ENCODE results near the gene IGF2BP2.

The IGF2BP2 gene

DNA sequence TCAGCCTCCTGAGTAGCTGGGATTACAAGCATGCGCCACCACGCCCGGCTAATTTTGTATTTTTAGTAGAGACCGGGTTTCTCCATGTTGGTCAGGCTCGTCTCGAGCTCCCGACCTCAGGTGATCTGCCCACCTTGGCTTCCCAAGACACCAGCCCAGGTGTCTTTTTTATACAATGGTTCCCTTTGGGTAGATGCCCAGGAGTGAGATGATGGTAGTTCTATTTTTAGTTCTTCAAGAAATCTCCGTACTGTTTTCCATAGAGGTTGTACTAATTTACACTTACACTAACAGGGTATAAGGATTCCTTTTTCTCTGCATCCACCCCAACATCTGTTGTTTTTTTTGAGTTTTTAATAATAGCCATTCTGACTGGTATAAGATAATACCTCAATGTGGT, 94.3 kb downstream of the IGF2BP2 start:
- no peak for DNase-seq

DNA sequence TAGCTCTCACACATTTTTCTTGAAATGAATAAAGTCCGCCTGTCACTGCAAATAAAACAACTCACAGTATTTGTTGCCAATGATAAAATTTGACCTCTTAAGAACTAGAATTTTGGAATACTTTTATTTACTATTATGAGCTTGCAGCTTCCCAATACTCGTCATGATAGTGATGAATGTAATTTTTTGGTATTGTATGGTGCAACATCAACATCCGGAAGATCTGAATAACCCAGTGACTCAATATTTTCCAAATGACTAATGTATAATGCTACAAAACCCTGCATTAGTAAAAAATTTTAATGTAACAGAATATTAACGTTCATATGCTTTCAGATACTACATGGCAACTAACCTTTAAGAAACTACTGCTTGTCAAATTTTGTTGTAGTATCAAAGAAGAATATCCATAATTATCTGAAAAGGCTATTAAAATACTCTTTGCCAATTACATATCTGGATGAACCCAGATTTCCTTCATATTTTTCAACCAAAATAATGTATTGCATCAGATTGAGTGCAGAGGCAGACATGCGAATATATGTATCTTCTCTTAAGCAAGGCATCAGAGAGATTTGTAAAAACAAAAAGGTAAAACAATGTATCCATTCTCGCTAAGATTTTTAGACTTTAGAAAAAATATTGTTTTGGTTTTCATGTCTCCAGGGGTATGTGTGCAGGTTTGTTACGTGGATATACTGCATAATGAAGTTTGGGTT, 95.3 kb downstream of the IGF2BP2 start:
- no peak for DNase-seq

- no peak for DNase-seq
Measured at GRCh38 chr3:185728630-185729336, 96.1 kb downstream of the IGF2BP2 start.

- DNase-seq, result no peak
Measured at GRCh38 chr3:185727873-185728272, 97.0 kb downstream of the IGF2BP2 start.

- DNase-seq, result no peak
Measured at GRCh38 chr3:185726254-185726967, 98.4 kb downstream of the IGF2BP2 start.

- no peak for DNase-seq
Measured at GRCh38 chr3:185724761-185725160, 100.1 kb downstream of the IGF2BP2 start.

DNA sequence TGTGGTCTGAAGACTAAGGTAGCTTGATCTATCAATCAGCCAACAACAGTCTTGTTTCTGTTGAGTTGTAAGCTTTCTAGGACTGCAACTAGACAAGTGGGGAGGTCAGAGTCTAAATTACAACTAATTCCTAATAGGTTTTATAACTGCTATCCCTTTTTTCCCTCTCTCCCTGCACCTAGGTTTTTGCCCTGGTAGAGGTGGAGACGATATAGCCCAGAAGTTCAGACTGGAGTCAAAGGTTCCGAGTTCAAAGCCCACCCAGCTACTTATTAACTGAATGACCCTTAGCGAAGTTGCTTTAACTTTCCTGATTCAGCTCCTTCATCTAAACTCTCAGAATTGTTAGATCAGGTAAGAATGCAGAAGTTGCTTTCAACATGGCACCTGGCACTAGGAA, 100.6 kb downstream of the IGF2BP2 start:
- DNase-seq, result no peak

- DNase-seq, result no peak
Measured at GRCh38 chr3:185722881-185723280, 102.0 kb downstream of the IGF2BP2 start.

DNA sequence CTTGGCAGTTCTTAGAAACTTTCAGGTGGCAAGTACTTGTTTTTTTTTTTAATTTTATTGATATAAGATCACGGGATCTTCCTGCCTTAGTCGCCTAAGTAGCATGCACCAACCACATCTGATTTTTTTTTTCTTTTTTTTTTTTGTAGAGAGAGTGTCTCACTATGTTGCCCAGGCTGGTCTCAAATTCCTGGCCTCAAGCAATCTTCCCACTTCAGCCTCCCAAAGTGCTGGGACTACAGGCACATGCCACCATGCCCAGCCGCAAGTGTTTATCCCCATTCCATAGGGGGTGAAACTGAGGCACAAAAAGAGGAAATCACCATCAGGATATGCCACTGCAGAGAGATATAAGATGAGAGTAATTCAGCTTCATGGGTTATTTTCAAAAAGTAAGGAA, 102.9 kb downstream of the IGF2BP2 start:
- no peak for DNase-seq

DNA sequence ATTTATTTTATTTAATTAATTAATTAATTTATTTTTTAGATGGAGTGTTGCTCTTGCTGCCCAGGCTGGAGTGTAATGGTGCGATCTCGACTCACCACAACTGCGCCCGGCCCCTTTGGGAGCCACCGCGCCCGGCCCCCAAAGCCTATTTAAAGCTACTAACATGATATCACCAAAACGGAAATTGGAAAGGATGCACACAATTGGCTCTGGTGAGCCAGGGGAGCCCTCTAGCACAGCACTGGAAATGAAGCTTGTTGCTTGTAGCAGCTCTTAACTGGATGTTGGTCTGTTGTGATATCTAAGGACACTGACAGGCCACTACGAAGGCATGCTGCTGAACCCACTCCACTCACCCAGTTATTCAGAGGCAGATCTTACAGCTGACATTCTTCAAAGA, 104.5 kb downstream of the IGF2BP2 start:
- DNase-seq, result no peak

DNA sequence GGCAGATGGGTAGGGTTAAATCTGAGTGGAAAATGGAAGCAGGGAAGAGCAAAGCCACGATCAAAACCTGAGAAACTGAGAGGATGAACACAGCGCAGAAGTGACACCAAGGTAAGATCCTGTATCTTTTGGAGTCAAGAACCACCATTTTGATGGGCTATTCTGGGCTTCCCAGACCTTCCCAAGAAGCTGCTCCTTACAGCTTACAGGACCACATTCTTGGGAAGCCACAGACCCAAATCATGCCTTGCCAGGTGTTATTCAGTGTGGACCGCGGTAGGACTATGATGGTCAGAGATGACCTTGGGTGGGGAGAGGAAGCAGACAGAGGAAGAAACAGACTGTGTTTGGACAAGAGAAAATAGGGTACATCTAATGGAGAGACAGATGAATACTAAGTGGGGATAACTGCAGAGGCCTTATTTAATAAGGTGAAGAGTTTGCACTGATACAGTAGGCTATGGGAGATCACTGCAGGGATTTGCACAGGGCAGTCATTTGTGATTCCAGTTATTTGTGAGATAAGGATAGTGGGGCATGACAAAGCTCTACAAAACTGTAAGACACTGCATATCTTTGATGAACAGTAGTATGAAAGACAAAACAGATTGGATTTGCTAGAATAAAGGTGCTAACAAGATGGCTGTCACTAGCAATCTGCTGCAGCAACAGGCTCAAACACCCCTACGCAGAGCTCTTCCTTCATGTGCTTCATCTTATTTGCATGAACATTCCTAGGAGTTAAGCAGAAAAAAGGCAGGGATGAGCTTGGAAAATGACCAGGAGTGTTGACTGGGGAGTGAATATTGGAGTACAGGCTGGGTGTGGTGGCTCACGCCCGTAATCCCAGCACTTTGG, 105.9 kb downstream of the IGF2BP2 start:
- DNase-seq, result no peak

- DNase-seq, result no peak
Measured at GRCh38 chr3:185717627-185718402, 107.0 kb downstream of the IGF2BP2 start.

GRCh38 chr3:185717121-185717520, 107.7 kb downstream of the IGF2BP2 start:
- no peak for DNase-seq

DNA sequence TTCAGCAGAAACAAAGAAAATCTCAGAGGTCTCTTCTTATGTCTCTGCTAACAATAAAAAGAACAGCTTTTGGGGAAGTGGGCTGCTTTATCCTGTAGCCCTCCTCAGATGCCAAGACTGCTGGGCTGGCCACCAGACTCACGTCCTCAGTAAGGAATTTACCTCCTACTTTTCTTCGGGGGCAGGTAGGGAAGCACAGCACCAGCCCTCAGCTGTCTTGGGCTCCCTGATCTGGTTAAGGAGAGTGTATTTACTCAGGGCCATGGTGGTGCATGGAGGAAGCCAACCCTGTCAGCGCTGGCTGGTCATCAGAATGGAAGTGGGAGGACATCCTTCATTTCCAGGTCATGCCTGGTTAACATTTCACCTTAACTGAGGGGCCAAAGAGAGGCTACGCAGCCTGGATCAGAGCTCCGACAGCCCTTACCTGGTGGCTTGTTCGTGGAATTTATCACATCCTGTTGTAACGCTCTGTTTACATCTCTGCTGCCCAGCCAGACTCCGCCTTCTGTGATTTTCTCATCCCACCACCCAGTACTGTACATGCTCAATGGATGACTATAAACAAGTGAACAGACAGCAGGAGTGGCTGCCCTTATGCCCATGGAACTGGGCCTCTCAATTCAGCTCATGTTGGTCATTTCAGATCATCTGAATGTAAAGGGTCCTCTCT, 108.3 kb downstream of the IGF2BP2 start:
- no peak for DNase-seq

DNA sequence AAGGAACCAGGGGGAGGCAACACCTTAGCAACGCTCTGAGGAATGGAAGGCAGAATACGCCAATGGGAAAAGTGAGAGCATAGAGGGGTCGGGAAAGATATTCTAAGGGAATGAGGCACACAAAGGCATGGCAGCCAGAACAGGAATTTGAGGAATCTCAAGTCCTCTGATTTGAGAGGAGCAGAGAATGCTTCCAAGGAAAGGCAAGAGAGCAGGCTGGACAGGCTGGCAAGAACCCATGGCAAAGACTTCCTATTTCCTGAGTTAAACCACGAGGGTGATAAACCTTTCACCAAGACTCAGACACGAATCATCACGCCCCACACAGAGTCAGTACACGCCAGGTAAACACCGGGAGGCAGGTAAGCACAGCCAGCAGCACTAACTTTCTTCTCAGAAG, 109.8 kb downstream of the IGF2BP2 start:
- DNase-seq, result no peak

- no peak for DNase-seq
Measured at GRCh38 chr3:185714085-185714484, 110.8 kb downstream of the IGF2BP2 start.

DNA sequence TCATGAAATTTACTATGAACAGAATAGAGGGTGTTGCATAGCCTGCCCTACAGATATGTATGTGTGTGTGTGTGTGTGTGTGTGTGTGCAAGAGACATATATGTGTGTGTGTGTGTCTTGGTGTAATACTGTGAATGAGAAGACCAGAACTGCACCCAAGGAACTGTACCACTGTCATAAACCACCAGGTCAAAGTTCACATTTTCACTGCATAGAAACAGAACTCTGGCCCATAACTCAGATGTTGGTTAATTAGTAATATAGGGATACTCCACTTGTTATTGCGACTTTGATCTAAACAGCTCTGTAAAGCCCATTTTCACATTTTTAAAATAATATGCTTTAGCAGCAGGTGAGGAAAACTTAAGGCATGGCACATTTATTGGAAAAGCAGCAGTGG, 111.8 kb downstream of the IGF2BP2 start:
- DNase-seq, result no peak

DNA sequence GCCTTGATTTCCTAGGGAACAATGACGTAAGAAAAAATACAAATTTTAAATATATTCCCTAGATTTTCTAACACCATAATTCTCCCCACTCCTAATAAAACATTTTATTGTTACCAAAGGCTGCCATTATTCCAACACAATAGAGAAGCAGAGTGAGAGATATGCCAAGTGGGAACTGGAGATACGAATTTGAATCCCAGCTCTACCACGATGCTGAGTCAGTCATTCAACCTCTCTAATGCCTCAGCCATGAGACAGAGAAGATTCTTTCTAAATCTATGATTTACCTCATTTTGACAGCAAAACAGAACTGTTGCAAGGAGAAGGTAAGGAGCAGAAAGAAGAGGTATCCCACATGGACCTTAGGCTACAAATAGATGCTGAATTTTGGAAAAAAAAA, 112.5 kb downstream of the IGF2BP2 start:
- no peak for DNase-seq

- DNase-seq, result no peak
Measured at GRCh38 chr3:185711255-185711870, 113.5 kb downstream of the IGF2BP2 start.

- DNase-seq, result no peak
Measured at GRCh38 chr3:185709251-185709955, 115.4 kb downstream of the IGF2BP2 start.

- DNase-seq, result no peak
Measured at GRCh38 chr3:185708392-185708791, 116.5 kb downstream of the IGF2BP2 start.
